Naive thymus-derived CD4-positive, alpha-beta T cell (primary cell): ENCODE measurements around the gene LRRN1. TPM values are rescaled to one million over a fixed set of nuclear protein-coding genes. Genes with fewer than 3 reads are reported as not detected.
A peak's percentile ranks its signal among the peaks of the same experiment; 100 is the strongest.
"Not testable (repeated sequence)": the region's sequence is repeated elsewhere in the genome, so short reads cannot be mapped to it uniquely, and the experiment has no call there.

Experiments used
- ATAC-seq: fragments of 150-1000 bp; cut with Tn5 transposase; 2 replicates; pipeline ENCODE4 v1.10.0; 2021; ENCODE audit warnings: mild to moderate bottlenecking, moderate library complexity
- CTCF ChIA-PET: fragments of 350-600 bp; sonication (Branson Sonifier 250); formaldehyde crosslinking; loops from one replicate; lab custom pipeline; 2021; ENCODE audit warnings: antibody characterized with exemption; lab: Charles Lee
- POLR2A ChIA-PET: fragments of 350-600 bp; sonication (Branson Sonifier 250); formaldehyde crosslinking; loops from one replicate; lab custom pipeline; 2021; ENCODE audit warnings: antibody characterized with exemption, inconsistent platforms; lab: Charles Lee
- DNase-seq, 9 donors: peaks; one replicate each; pipeline versions ENCODE4 v3.0.0 to v3.0.0-alpha.2; 2020 to 2022; ENCODE audit warnings: mixed read lengths in 1 of 9
- H3K27ac ChIP-seq: one replicate; pipeline ENCODE4 v1.7.0; 2013; ENCODE audit warnings: mild to moderate bottlenecking, low read depth, low read length, moderate library complexity
- H3K27me3 ChIP-seq, 2 donors: one replicate each; pipeline ENCODE4 v1.7.0; 2013; ENCODE audit warnings: low read length in 2 of 2, mild to moderate bottlenecking in 2 of 2, moderate library complexity in 2 of 2; ENCODE audit not compliant: control insufficient read depth in 2 of 2, insufficient read depth in 2 of 2
- H3K36me3 ChIP-seq, 3 experiments: 1 replicate in 2 of 3; 2 replicates in 1 of 3; pipeline ENCODE4 v1.7.0; 2013; ENCODE audit warnings: low read length in 3 of 3, mild to moderate bottlenecking in 3 of 3, moderate library complexity in 1 of 3; ENCODE audit not compliant: insufficient read depth in 3 of 3, control insufficient read depth in 2 of 3
- H3K4me1 ChIP-seq, 2 donors: one replicate each; pipeline ENCODE4 v1.7.0; 2013; ENCODE audit warnings: low read length in 2 of 2, mild to moderate bottlenecking in 2 of 2, moderate library complexity in 1 of 2; ENCODE audit not compliant: control insufficient read depth in 2 of 2, insufficient read depth in 2 of 2
- H3K4me3 ChIP-seq: 2 replicates; pipeline ENCODE4 v1.7.0; 2013; ENCODE audit warnings: mild to moderate bottlenecking, low read length
- H3K9me3 ChIP-seq, 3 experiments: 1 replicate in 2 of 3; 2 replicates in 1 of 3; pipeline ENCODE4 v1.7.0; 2013; ENCODE audit warnings: low read length in 3 of 3; ENCODE audit not compliant: control insufficient read depth in 2 of 3
- H3K27ac Mint-ChIP-seq, 9 donors: one replicate each; pipeline ENCODE4 v1.8.0; 2020 to 2022; ENCODE audit warnings: mixed read lengths in 9 of 9, mild to moderate bottlenecking in 8 of 9, moderate library complexity in 5 of 9, inconsistent platforms in 2 of 9
- H3K27me3 Mint-ChIP-seq, 5 donors: one replicate each; pipeline ENCODE4 v1.8.0; 2021 to 2022; ENCODE audit warnings: mixed read lengths in 5 of 5, mild to moderate bottlenecking in 1 of 5
- H3K36me3 Mint-ChIP-seq, 5 donors: one replicate each; pipeline ENCODE4 v1.8.0; 2020 to 2022; ENCODE audit warnings: mixed read lengths in 5 of 5, mild to moderate bottlenecking in 3 of 5, inconsistent platforms in 1 of 5
- H3K4me1 Mint-ChIP-seq, 7 donors: one replicate each; pipeline ENCODE4 v1.8.0; 2020 to 2022; ENCODE audit warnings: mixed read lengths in 7 of 7, mild to moderate bottlenecking in 3 of 7, inconsistent platforms in 1 of 7
- H3K4me3 Mint-ChIP-seq, 10 donors: one replicate each; pipeline ENCODE4 v1.8.0; 2020 to 2022; ENCODE audit warnings: mild to moderate bottlenecking in 10 of 10, mixed read lengths in 10 of 10, moderate library complexity in 6 of 10, inconsistent platforms in 2 of 10
- H3K9me3 Mint-ChIP-seq, 11 donors: one replicate each; pipeline ENCODE4 v1.8.0; 2020 to 2022; ENCODE audit warnings: mixed read lengths in 11 of 11, mild to moderate bottlenecking in 4 of 11, inconsistent platforms in 1 of 11, moderate library complexity in 1 of 11
- intact Hi-C, 2 donors: fragments of 100-400 bp; cut with micrococcal nuclease; formaldehyde crosslinking; loops; one replicate each; pipeline ENCODE4 v1.15.1; 2023
- polyA plus RNA-seq, 2 donors: library from polyadenylated mRNA; unstranded; fragments of 300-500 nt; fragmentation: Illumina TruSeq; gene quantifications; one replicate each; pipeline ENCODE4 v1.2.3, GENCODE V29; 2021
- total RNA-seq, 6 experiments: library from RNA in 5 of 6; stranded (reverse) in 5 of 6; gene quantifications; 1 replicate in 5 of 6; 2 replicates in 1 of 6; pipeline ENCODE4 v1.2.3 and lab custom pipeline; 2021 to 2026

LRRN1 gene
- total and polyA plus RNA-seq, 7 experiments from 2014 or later: 0.12 to 2.5 (median 1.2) TPM; not detected in 1

DNA sequence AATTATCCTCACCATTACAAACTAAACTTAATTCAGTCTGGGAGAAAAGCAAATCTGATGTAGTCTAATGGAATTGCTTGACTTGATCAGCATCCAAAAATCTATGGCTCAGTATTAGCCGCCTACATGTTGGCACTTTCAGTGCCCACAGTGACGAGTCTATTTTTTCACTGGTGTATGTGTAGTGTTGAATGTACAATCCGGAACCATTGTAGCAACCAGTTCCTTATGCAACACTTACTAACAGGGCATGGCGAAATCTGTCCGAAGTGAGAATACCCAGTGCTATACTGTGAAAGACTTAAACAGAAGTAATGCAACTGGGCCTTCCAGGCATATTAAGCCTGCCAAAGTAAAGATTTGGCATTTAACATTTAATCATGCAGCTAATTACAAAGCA lies 18.6 kb downstream of the LRRN1 start:
- ChIA-PET CTCF (interaction anchor here (0.7 kb wide), 1 partner anchor 13 kb away, joined by 3 read pairs; no protein-coding TSS in a partner anchor), POLR2A (interaction anchor here (0.6 kb wide), 1 partner anchor 21 kb away, joined by 3 read pairs; no protein-coding TSS in a partner anchor)
- H3K27me3 Mint-ChIP-seq: no peaks in the 10 kb centered on the region
- Histone ChIP-seq H3K9me3 (no peaks in the 10 kb centered on the region), H3K4me1 (no peaks in the 10 kb centered on the region), H3K27ac (no peak overlapping the region), H3K4me3 (no peak overlapping the region), H3K27me3 (no peaks in the 10 kb centered on the region), H3K36me3 (no peaks in the 10 kb centered on the region)
- no peaks in the 10 kb centered on the region for H3K4me1 Mint-ChIP-seq
- DNase-seq (no peak), ATAC-seq (peak; percentile 80)
- H3K27ac Mint-ChIP-seq: no peak overlapping the region
- intact Hi-C loops: no loop called here
- H3K36me3 Mint-ChIP-seq: peaks cover 0 to 31% (median 5%) of the 10 kb centered on the region in 5 donors
- no peak overlapping the region for H3K4me3 Mint-ChIP-seq
- no peaks in the 10 kb centered on the region for H3K9me3 Mint-ChIP-seq

DNA sequence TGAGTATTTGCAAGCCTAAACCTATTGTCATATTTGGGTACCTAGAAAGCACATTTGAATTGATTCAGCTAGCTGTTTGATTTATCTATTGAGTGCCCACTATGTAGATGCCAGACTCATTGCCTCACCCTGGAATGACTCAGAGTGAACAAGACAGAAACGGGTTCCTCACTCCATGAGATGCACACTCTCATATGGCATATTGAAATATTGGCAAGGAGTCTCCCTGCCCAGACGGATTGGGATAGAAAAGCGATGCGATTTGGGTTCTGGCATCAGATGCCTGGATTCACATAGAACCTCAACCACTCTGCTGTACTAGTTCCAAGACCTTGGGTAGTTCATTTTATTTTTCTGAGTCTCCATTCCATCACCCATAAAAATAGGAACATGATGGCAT lies 22.5 kb downstream of the LRRN1 start:
- H3K27ac ChIP-seq: no peak overlapping the region
- no peaks in the 10 kb centered on the region for H3K4me1 Mint-ChIP-seq
- intact Hi-C loops: no loop called here
- H3K4me1 ChIP-seq: no peaks in the 10 kb centered on the region
- no peak for DNase-seq
- no peaks in the 10 kb centered on the region for H3K9me3 ChIP-seq
- no peak overlapping the region for H3K4me3 Mint-ChIP-seq
- no peaks in the 10 kb centered on the region for H3K36me3 ChIP-seq
- no peaks in the 10 kb centered on the region for H3K27me3 Mint-ChIP-seq
- POLR2A ChIA-PET: no interaction called here
- CTCF ChIA-PET: no interaction called here
- H3K4me3 ChIP-seq: no peak overlapping the region
- ATAC-seq: no peak
- H3K9me3 Mint-ChIP-seq: no peaks in the 10 kb centered on the region
- H3K27me3 ChIP-seq: no peaks in the 10 kb centered on the region
- H3K27ac Mint-ChIP-seq: no peak overlapping the region
- H3K36me3 Mint-ChIP-seq: peaks cover 0 to 26% (median 5%) of the 10 kb centered on the region in 5 donors

DNA sequence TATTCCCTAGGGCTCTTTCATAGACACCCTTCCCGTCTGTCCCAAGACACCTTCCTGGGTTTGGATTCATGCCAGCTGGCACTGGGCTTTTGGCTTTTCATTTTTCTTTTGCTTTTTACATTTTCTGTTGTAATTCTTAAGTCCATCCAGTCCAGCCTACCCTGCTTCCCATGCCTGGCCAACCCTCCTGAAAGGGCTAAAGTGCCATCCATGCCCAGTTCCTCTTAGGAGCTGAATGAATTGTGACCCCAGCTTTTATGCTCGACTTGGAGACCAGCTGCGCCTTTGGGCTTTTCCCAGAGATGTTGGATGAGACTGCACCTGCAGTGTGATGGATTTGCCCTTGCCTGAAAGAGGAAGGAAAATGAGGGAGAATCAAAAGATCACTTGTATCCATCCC lies 25.8 kb downstream of the LRRN1 start:
- Histone ChIP-seq H3K27me3 (no peaks in the 10 kb centered on the region), H3K36me3 (no peaks in the 10 kb centered on the region), H3K9me3 (no peaks in the 10 kb centered on the region), H3K4me3 (no peak overlapping the region), H3K27ac (no peak overlapping the region), H3K4me1 (no peaks in the 10 kb centered on the region)
- ATAC-seq (no peak), DNase-seq (no peak)
- Mint-ChIP-seq H3K4me1 (no peaks in the 10 kb centered on the region), H3K9me3 (peaks cover 0 to 6% (median 0%) of the 10 kb centered on the region in 11 donors), H3K27me3 (no peaks in the 10 kb centered on the region), H3K36me3 (peaks cover 0 to 20% (median 5%) of the 10 kb centered on the region in 5 donors), H3K4me3 (no peak overlapping the region), H3K27ac (no peak overlapping the region)
- POLR2A ChIA-PET: interaction anchor here (0.6 kb wide), 1 partner anchor 958 kb away, joined by 5 read pairs; no protein-coding TSS in a partner anchor
- intact Hi-C loops: no loop called here
- CTCF ChIA-PET: no interaction called here

DNA sequence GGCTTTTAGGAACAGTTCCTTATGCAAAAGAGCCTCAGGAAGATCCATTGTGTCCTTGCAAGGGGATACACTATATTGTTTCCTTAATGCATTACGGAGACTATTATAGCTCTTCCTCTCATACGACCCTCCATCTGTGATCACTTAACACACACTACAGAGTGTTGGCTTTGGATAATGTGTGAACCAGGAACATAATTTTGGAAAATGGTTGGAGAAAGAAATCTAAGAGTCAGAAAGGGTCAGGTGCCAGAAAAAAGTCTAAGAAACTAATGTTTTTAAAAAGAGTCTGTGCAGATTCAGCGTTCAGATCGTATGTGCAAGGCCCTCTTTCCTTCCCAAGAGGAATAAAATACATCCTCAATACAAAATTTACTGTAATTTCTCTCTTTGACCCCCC lies 27.3 kb downstream of the LRRN1 start:
- no peaks in the 10 kb centered on the region for H3K4me1 Mint-ChIP-seq
- no peak overlapping the region for H3K4me3 ChIP-seq
- no peaks in the 10 kb centered on the region for H3K9me3 ChIP-seq
- no peak overlapping the region for H3K27ac Mint-ChIP-seq
- no peak overlapping the region for H3K4me3 Mint-ChIP-seq
- H3K36me3 ChIP-seq: no peaks in the 10 kb centered on the region
- no peaks in the 10 kb centered on the region for H3K27me3 ChIP-seq
- no peaks in the 10 kb centered on the region for H3K27me3 Mint-ChIP-seq
- H3K36me3 Mint-ChIP-seq: peaks cover 0 to 19% (median under 1%) of the 10 kb centered on the region in 5 donors
- ChIA-PET CTCF (no interaction called here), POLR2A (no interaction called here)
- DNase-seq (no peak), ATAC-seq (no peak)
- no peak overlapping the region for H3K27ac ChIP-seq
- intact Hi-C loops: no loop called here
- H3K4me1 ChIP-seq: no peaks in the 10 kb centered on the region
- peaks cover 0 to 6% (median 0%) of the 10 kb centered on the region in 11 donors for H3K9me3 Mint-ChIP-seq

DNA sequence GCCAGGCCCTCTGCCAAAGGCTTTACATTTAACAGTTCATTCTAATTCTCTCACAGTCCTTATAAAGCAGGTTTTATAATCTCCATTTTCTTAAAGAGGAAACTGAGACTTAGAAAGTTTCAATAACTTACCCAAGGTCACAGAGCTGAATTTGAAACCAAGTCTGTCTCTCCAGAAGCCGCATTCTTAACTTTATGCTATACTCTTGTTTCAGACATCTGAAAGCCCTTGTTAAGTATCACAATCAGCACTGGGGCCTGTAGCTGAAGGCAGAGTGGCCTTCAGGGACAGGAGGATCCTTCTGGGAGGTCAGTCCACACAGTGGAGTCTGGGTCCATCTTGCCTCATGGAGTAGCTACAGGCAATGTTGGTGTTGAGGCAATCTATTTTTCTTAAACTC lies 27.9 kb downstream of the LRRN1 start:
- CTCF ChIA-PET: no interaction called here

DNA sequence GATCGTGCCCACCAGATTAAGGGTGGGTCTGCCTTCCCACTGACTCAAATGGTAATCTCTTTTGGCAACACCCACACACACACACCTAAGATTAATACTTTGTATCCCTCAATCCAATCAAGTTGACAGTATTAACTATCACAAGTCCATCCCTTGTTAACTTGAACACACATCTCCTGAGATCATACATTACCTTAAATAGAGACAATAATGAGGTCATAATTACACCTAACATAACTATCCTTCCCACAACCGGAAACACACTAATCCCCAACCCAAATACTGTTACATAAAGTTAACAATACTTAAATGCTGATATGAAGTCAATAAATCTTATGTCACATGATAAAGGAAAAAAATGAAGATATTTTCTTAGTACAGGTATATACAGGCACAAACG lies 29.2 kb downstream of the LRRN1 start:
- ATAC-seq, H3K27ac ChIP-seq, H3K27ac Mint-ChIP-seq, H3K27me3 Mint-ChIP-seq, H3K4me1 ChIP-seq, H3K4me3 Mint-ChIP-seq, POLR2A ChIA-PET, H3K4me1 Mint-ChIP-seq, H3K36me3 ChIP-seq, H3K4me3 ChIP-seq, DNase-seq, H3K27me3 ChIP-seq, H3K9me3 ChIP-seq, intact Hi-C loops, CTCF ChIA-PET: not testable (repeated sequence)
- Mint-ChIP-seq H3K36me3 (peaks cover 0 to 21% (median 7%) of the 10 kb centered on the region in 5 donors), H3K9me3 (peaks cover 3 to 16% (median 8%) of the 10 kb centered on the region in 11 donors)

More for the DNA sequence above, 27.9 kb downstream of the LRRN1 start:
- peaks cover 0 to 6% (median 0%) of the 10 kb centered on the region in 11 donors for H3K9me3 Mint-ChIP-seq
- no peak overlapping the region for H3K4me3 Mint-ChIP-seq
- no peak overlapping the region for H3K4me3 ChIP-seq
- no peak overlapping the region for H3K27ac ChIP-seq
- no peaks in the 10 kb centered on the region for H3K36me3 ChIP-seq
- peaks cover 0 to 19% (median 0%) of the 10 kb centered on the region in 5 donors for H3K36me3 Mint-ChIP-seq
- H3K27me3 Mint-ChIP-seq: no peaks in the 10 kb centered on the region
- no peaks in the 10 kb centered on the region for H3K27me3 ChIP-seq
- intact Hi-C loops: no loop called here
- H3K27ac Mint-ChIP-seq: no peak overlapping the region
- DNase-seq (no peak), ATAC-seq (no peak)
- H3K4me1 Mint-ChIP-seq: no peaks in the 10 kb centered on the region
- no peaks in the 10 kb centered on the region for H3K4me1 ChIP-seq
- POLR2A ChIA-PET: no interaction called here
- no peaks in the 10 kb centered on the region for H3K9me3 ChIP-seq

DNA sequence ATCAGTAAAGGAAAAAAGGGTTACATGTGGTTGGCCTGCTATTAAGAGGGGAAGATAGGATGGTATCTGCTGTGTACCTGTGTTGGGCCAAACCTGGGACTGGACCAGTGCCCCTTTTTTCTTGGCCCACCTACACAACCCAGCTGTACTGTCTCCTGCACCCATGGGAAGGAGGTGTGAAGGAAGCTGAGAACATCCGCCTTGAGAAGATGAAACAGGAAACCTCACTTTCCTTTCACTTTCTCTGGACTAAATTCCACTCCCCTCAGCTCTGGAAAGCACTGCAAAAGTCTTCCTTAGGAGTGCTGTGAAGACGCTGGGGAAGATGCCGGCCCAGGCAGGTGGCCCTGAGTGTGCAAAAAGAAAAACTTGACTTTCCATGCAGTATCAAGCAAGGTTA lies 37.6 kb downstream of the LRRN1 start:
- POLR2A ChIA-PET: no interaction called here

More for the DNA sequence above, 37.6 kb downstream of the LRRN1 start:
- no peaks in the 10 kb centered on the region for H3K27me3 Mint-ChIP-seq
- H3K4me1 Mint-ChIP-seq: peaks cover 0 to 13% (median 9%) of the 10 kb centered on the region in 7 donors
- ATAC-seq: no peak
- DNase-seq: no peak
- intact Hi-C loops: no loop called here
- H3K36me3 Mint-ChIP-seq: peaks cover 0 to 28% (median 27%) of the 10 kb centered on the region in 5 donors
- H3K4me3 Mint-ChIP-seq: peak overlapping the region in 1 of 10 donors; percentile 46
- H3K27ac Mint-ChIP-seq: peak overlapping the region in 1 of 9 donors; percentile 74
- H3K9me3 Mint-ChIP-seq: peaks cover 5 to 58% (median 20%) of the 10 kb centered on the region in 11 donors
- Histone ChIP-seq H3K27ac (no peak overlapping the region), H3K9me3 (no peaks in the 10 kb centered on the region), H3K4me3 (no peak overlapping the region), H3K27me3 (no peaks in the 10 kb centered on the region), H3K4me1 (no peaks in the 10 kb centered on the region), H3K36me3 (no peaks in the 10 kb centered on the region)
- CTCF ChIA-PET: no interaction called here
